Left colon (tissue), 2 donors: ENCODE results near the gene WDHD1. TPM values are rescaled to one million over a fixed set of nuclear protein-coding genes. Genes with fewer than 3 reads are reported as not detected.
"Not testable (repeated sequence)": the region's sequence is repeated elsewhere in the genome, so short reads cannot be mapped to it uniquely, and the experiment has no call there.

Source experiments
- ATAC-seq: fragments of 200-7000 bp; cut with Tn5 transposase; one replicate; pipeline ENCODE4 v1.9.1; 2020; ENCODE audit warnings: mild to moderate bottlenecking, moderate library complexity
- DNase-seq, 2 donors: peaks; one replicate each; pipeline ENCODE4 v3.0.0-alpha.2; 2020
- intact Hi-C, 2 donors: fragments of 100-400 bp; cut with DNase I in 1 of 2; cut with micrococcal nuclease in 1 of 2; formaldehyde crosslinking; loops; one replicate each; pipeline versions ENCODE4 v1.11.2 to v1.14.0; 2022; cut with DNase I, micrococcal nuclease
- total RNA-seq, 2 donors: library from RNA; stranded (reverse); fragmentation: NEBNext Ultra II Directional; extraction: Animal tissue kit (Norgen Biotek cat#: 25700); gene quantifications; one replicate each; pipeline ENCODE4 v1.2.1, GENCODE V29; 2021
- donor health status: DM: no; HTN: no; CAD: no.
- donor health status: DM: yes; HTN: yes; CAD: no.

Gene WDHD1
- total RNA-seq, 2 donors from 2014 or later = 2.8 to 4.1 TPM

GRCh38 chr14:54974788-54975414, 52.0 kb downstream of the WDHD1 start:
- ATAC-seq (peak; percentile 68), DNase-seq (no peak)
- intact Hi-C loops = no loop called here

GRCh38 chr14:54967496-54967895, 59.4 kb downstream of the WDHD1 start:
- ATAC-seq (no peak), DNase-seq (no peak)
- intact Hi-C loops = no loop called here

GRCh38 chr14:54955143-54955542, 71.8 kb downstream of the WDHD1 start:
- DNase-seq (no peak), ATAC-seq (no peak)
- intact Hi-C loops = no loop called here

GRCh38 chr14:54953609-54954008, 73.3 kb downstream of the WDHD1 start:
- intact Hi-C loops, DNase-seq, ATAC-seq: not testable (repeated sequence)

GRCh38 chr14:54952803-54953202, 74.1 kb downstream of the WDHD1 start:
- intact Hi-C loops, DNase-seq, ATAC-seq: not testable (repeated sequence)

GRCh38 chr14:54947230-54947629, 79.7 kb downstream of the WDHD1 start:
- ATAC-seq = no peak
- intact Hi-C loops = no loop called here
- DNase-seq = no peak

- DNase-seq (no peak), ATAC-seq (no peak)
- intact Hi-C loops = no loop called here
Measured at GRCh38 chr14:54946500-54946899, 80.4 kb downstream of the WDHD1 start.

GRCh38 chr14:54944737-54945391, 82.0 kb downstream of the WDHD1 start:
- DNase-seq (no peak), ATAC-seq (no peak)
- intact Hi-C loops = no loop called here

GRCh38 chr14:54942913-54943312, 84.0 kb downstream of the WDHD1 start:
- intact Hi-C loops = no loop called here
- ATAC-seq (no peak), DNase-seq (no peak)

- intact Hi-C loops = no loop called here
- DNase-seq = no peak
- no peak for ATAC-seq
Measured at GRCh38 chr14:54936816-54937215, 90.1 kb downstream of the WDHD1 start.

- intact Hi-C loops = no loop called here
- DNase-seq (no peak), ATAC-seq (no peak)
Measured at GRCh38 chr14:54935958-54936357, 90.9 kb downstream of the WDHD1 start.

- DNase-seq = no peak
- intact Hi-C loops = no loop called here
Measured at GRCh38 chr14:54935100-54935499, 91.8 kb downstream of the WDHD1 start.

GRCh38 chr14:54933006-54933405, 93.9 kb downstream of the WDHD1 start:
- intact Hi-C loops = no loop called here

More at GRCh38 chr14:54935100-54935499, 91.8 kb downstream of the WDHD1 start:
- ATAC-seq = no peak

GRCh38 chr14:54931598-54932340, 95.1 kb downstream of the WDHD1 start:
- intact Hi-C loops = no loop called here
- no peak for DNase-seq
- no peak for ATAC-seq

More at GRCh38 chr14:54933006-54933405, 93.9 kb downstream of the WDHD1 start:
- ATAC-seq (no peak), DNase-seq (no peak)

- intact Hi-C loops = no loop called here
Measured at GRCh38 chr14:54931101-54931500, 95.8 kb downstream of the WDHD1 start.

GRCh38 chr14:54929556-54929955, 97.3 kb downstream of the WDHD1 start:
- ATAC-seq = no peak
- DNase-seq = no peak
- intact Hi-C loops = no loop called here

More at GRCh38 chr14:54931101-54931500, 95.8 kb downstream of the WDHD1 start:
- ATAC-seq (no peak), DNase-seq (no peak)

GRCh38 chr14:54928216-54928615, 98.7 kb downstream of the WDHD1 start:
- intact Hi-C loops = no loop called here
- ATAC-seq (no peak), DNase-seq (no peak)

- ATAC-seq = no peak
- intact Hi-C loops = no loop called here
- no peak for DNase-seq
Measured at GRCh38 chr14:54927551-54927950, 99.3 kb downstream of the WDHD1 start.

GRCh38 chr14:54926570-54926969, 100.3 kb downstream of the WDHD1 start:
- intact Hi-C loops, DNase-seq, ATAC-seq: not testable (repeated sequence)

GRCh38 chr14:54922598-54922997, 104.3 kb downstream of the WDHD1 start:
- ATAC-seq = no peak
- intact Hi-C loops = no loop called here

More at GRCh38 chr14:54922598-54922997, 104.3 kb downstream of the WDHD1 start:
- no peak for DNase-seq
